Karpas-422 (cell line): Measurements from ENCODE around the gene L1CAM. TPM values are rescaled to one million over a fixed set of nuclear protein-coding genes. Genes with fewer than 3 reads are reported as not detected.

ENCODE experiments used
- DNase-seq: peaks from one replicate; pipeline ENCODE4 v3.0.0-alpha.2; 2015
- H2AFZ ChIP-seq: fragments of 200-600 bp; sonication (generic); 2 replicates; pipeline ENCODE4 v1.6.1; 2014; ENCODE audit warnings: antibody characterized with exemption, low read length, mixed read lengths
- H3K27ac ChIP-seq: fragments of 200-600 bp; sonication (generic); 2 replicates; pipeline ENCODE4 v1.5.1; 2014; ENCODE audit warnings: mild to moderate bottlenecking, low read length, moderate library complexity
- H3K27me3 ChIP-seq: fragments of 200-600 bp; sonication (generic); 2 replicates; pipeline ENCODE4 v1.6.1; 2014; ENCODE audit warnings: low read length, mixed read lengths
- H3K36me3 ChIP-seq: fragments of 200-600 bp; sonication (generic); 2 replicates; pipeline ENCODE4 v1.6.1; 2014; ENCODE audit warnings: low read length, mixed read lengths; ENCODE audit not compliant: insufficient read depth
- H3K4me1 ChIP-seq: fragments of 200-600 bp; sonication (generic); 2 replicates; pipeline ENCODE4 v1.6.1; 2014; ENCODE audit warnings: mild to moderate bottlenecking, low read length, mixed read lengths
- H3K4me2 ChIP-seq: fragments of 200-600 bp; sonication (generic); 2 replicates; pipeline ENCODE4 v1.6.1; 2014; ENCODE audit warnings: low read length, low read depth, mild to moderate bottlenecking; ENCODE audit not compliant: poor library complexity, severe bottlenecking
- H3K4me3 ChIP-seq: fragments of 200-600 bp; sonication (generic); 2 replicates; pipeline ENCODE4 v1.5.1; 2014; ENCODE audit warnings: mild to moderate bottlenecking, antibody characterized with exemption, low read length, mixed read lengths
- H3K79me2 ChIP-seq: fragments of 200-600 bp; sonication (generic); 2 replicates; pipeline ENCODE4 v1.6.1; 2014; ENCODE audit warnings: mild to moderate bottlenecking, low read length, mixed read lengths
- H3K9ac ChIP-seq: fragments of 200-600 bp; sonication (generic); 2 replicates; pipeline ENCODE4 v1.6.0; 2014; ENCODE audit warnings: low read length
- H3K9me2 ChIP-seq: fragments of 200-600 bp; sonication (generic), shearing (Covaris generic); replicated peaks from 2 replicates; pipeline ENCODE4 v1.6.0; 2014; ENCODE audit warnings: mild to moderate bottlenecking, low read length, moderate library complexity; ENCODE audit not compliant: insufficient read depth
- H3K9me3 ChIP-seq: fragments of 300-700, 200-600 bp; sonication (generic); 2 replicates; pipeline ENCODE4 v1.6.1; 2014; ENCODE audit warnings: low read length, mixed read lengths
- H4K20me1 ChIP-seq: fragments of 200-600 bp; sonication (generic); 2 replicates; pipeline ENCODE4 v1.6.1; 2014; ENCODE audit warnings: mild to moderate bottlenecking, antibody characterized with exemption, low read length, low read depth; ENCODE audit not compliant: insufficient read depth
- total RNA-seq: library from RNA; depleted of rRNA; stranded (reverse); fragments of >200 nt; shearing (Covaris generic); gene quantifications from 2 replicates; pipeline ENCODE4 v1.2.3, GENCODE V29; 2014; ENCODE audit warnings: low replicate concordance

Gene L1CAM
- total RNA-seq, 1 experiment from 2014 or later = not detected

- no peak overlapping the region for H3K4me2 ChIP-seq
Observed at GRCh38 chrX:153886915-153887314, 942 bp upstream of the L1CAM start.

DNA sequence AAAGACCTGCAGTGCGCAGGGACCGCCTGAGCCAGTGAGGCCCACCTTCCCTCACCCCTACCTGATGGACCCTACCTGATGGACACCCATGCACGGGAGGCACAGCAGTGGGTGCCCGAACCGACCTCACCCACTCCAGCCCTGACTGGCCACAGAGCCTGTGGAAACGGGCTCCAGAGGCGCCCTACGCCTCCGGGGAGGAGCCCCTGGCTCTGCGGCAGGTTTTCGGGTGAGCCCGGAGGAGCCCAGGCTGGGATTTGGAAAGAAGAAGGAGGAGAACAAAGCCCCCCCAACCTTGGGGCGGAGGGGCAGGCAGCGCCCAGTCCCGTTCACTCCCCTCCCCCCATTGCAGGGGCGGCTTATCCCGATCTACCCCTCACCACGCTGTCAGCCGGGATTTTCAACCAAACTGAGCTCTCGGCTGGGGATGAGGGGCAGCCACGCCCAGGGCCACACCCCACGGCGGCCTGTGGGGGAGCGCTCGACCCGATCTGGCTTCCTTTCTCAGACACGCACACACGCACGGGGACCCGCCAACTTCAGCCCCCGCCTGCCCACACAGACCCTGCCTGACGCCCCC, 675 bp downstream of the L1CAM start:
- Histone ChIP-seq H3K9ac (no peak overlapping the region), H3K4me3 (no peak overlapping the region), H3K4me2 (no peak overlapping the region), H3K27me3 (no peaks in the 10 kb centered on the region), H3K9me3 (no peaks in the 10 kb centered on the region), H4K20me1 (no peaks in the 10 kb centered on the region), H3K4me1 (no peaks in the 10 kb centered on the region), H3K79me2 (no peaks in the 10 kb centered on the region), H2AFZ (no peak overlapping the region), H3K9me2 (no peaks in the 10 kb centered on the region), H3K36me3 (no peaks in the 10 kb centered on the region), H3K27ac (no peak overlapping the region)
- DNase-seq = no peak

More at GRCh38 chrX:153886915-153887314, 942 bp upstream of the L1CAM start:
- H3K9me3 ChIP-seq = no peaks in the 10 kb centered on the region
- no peaks in the 10 kb centered on the region for H3K36me3 ChIP-seq
- no peaks in the 10 kb centered on the region for H3K4me1 ChIP-seq
- H3K9me2 ChIP-seq = no peaks in the 10 kb centered on the region
- no peak for DNase-seq
- H3K27me3 ChIP-seq = no peaks in the 10 kb centered on the region
- no peaks in the 10 kb centered on the region for H4K20me1 ChIP-seq
- no peaks in the 10 kb centered on the region for H3K79me2 ChIP-seq
- H3K4me3 ChIP-seq = no peak overlapping the region
- no peak overlapping the region for H3K9ac ChIP-seq
- no peak overlapping the region for H3K27ac ChIP-seq
- H2AFZ ChIP-seq = no peak overlapping the region

- Histone ChIP-seq H3K4me3 (no peak overlapping the region), H4K20me1 (no peaks in the 10 kb centered on the region), H3K9me2 (no peaks in the 10 kb centered on the region), H2AFZ (no peak overlapping the region), H3K9ac (no peak overlapping the region), H3K27ac (no peak overlapping the region), H3K79me2 (no peaks in the 10 kb centered on the region), H3K9me3 (no peaks in the 10 kb centered on the region), H3K4me1 (no peaks in the 10 kb centered on the region), H3K36me3 (no peaks in the 10 kb centered on the region), H3K27me3 (no peaks in the 10 kb centered on the region), H3K4me2 (no peak overlapping the region)
- DNase-seq = peak; percentile 60
Observed at GRCh38 chrX:153884590-153884989, 1.4 kb downstream of the L1CAM start.

GRCh38 chrX:153884136-153884535, 1.8 kb downstream of the L1CAM start:
- no peak for DNase-seq
- Histone ChIP-seq H3K4me1 (no peaks in the 10 kb centered on the region), H3K9me2 (no peaks in the 10 kb centered on the region), H3K9ac (no peak overlapping the region), H4K20me1 (no peaks in the 10 kb centered on the region), H3K4me2 (no peak overlapping the region), H3K79me2 (no peaks in the 10 kb centered on the region), H2AFZ (no peak overlapping the region), H3K27me3 (no peaks in the 10 kb centered on the region), H3K36me3 (no peaks in the 10 kb centered on the region), H3K9me3 (no peaks in the 10 kb centered on the region), H3K27ac (no peak overlapping the region), H3K4me3 (no peak overlapping the region)

DNA sequence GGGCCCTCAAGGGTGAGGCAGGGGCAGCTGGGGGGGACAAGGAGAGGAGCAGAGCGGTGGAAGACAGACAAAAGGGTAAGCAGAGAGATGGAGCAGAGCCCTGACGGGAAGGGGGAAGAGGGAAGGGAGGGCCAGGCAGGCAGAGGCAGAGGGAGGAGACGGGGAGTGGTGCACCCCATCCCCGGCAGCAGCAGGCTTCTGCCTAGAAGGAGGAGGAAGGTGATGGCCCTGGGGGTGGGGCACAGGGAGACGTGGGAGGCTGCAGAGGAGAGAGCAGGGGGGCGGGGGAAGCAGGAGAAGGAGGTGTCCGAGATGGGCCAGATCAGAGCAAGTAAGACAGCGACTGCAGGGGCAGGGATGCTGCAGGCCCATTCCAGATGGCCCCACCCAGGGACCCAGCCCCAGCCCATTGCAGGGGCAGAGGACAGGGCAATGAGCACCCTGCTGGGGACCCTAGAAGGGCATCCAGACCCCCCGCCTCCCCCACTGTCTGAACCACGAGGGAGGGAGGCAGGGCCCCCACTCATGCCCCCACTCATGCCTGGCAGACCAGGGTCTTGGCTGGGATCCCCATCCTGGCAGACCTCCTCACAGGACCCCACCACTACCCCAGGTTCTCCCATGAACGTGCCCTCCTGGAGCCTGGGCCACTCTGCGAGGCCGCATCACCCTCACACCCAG, 2.7 kb downstream of the L1CAM start:
- Histone ChIP-seq H3K4me3 (no peak overlapping the region), H3K27ac (no peak overlapping the region), H3K4me2 (no peak overlapping the region)

DNA sequence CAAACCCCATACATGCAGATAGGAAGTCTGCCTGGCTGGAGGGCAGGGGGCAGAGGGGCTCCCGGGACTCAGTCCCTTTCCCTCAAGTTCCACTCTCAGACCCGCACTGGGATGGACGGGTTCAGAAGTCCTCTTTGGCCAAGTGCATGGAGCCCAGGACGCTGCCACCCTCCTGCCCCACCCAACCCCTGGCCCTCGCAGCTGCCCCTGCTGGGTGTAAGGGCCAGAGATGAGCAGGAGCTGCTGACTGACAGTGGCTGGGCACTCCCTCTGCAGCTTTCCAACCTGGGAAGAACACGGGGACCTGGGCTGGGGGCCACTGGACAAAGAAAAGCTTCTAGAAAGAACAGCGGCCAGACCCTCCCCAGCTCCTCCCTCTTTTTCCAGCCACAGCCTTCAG, 3.4 kb downstream of the L1CAM start:
- H3K9ac ChIP-seq = no peak overlapping the region
- no peaks in the 10 kb centered on the region for H3K79me2 ChIP-seq
- no peak for DNase-seq
- H3K4me1 ChIP-seq = no peaks in the 10 kb centered on the region
- 0 out of 2 replicates have a peak, but pooled peaks cover 5% of the 10 kb centered on the region for H4K20me1 ChIP-seq
- no peaks in the 10 kb centered on the region for H3K9me3 ChIP-seq
- H3K4me3 ChIP-seq = no peak overlapping the region
- no peak overlapping the region for H2AFZ ChIP-seq
- no peaks in the 10 kb centered on the region for H3K36me3 ChIP-seq
- no peak overlapping the region for H3K4me2 ChIP-seq
- no peaks in the 10 kb centered on the region for H3K9me2 ChIP-seq
- no peak overlapping the region for H3K27ac ChIP-seq
- H3K27me3 ChIP-seq = no peaks in the 10 kb centered on the region

More for the DNA sequence above, 2.7 kb downstream of the L1CAM start:
- H3K36me3 ChIP-seq = no peaks in the 10 kb centered on the region
- no peaks in the 10 kb centered on the region for H3K4me1 ChIP-seq
- 0 out of 2 replicates have a peak, but pooled peaks cover under 1% of the 10 kb centered on the region for H4K20me1 ChIP-seq
- no peaks in the 10 kb centered on the region for H3K79me2 ChIP-seq
- no peak overlapping the region for H3K9ac ChIP-seq
- no peaks in the 10 kb centered on the region for H3K9me3 ChIP-seq
- no peak for DNase-seq
- no peaks in the 10 kb centered on the region for H3K27me3 ChIP-seq
- H3K9me2 ChIP-seq = no peaks in the 10 kb centered on the region
- H2AFZ ChIP-seq = no peak overlapping the region

GRCh38 chrX:153882086-153882498, 3.9 kb downstream of the L1CAM start:
- no peak overlapping the region for H3K4me3 ChIP-seq
- no peaks in the 10 kb centered on the region for H3K9me2 ChIP-seq
- H3K36me3 ChIP-seq = no peaks in the 10 kb centered on the region
- no peak overlapping the region for H3K27ac ChIP-seq
- no peak for DNase-seq
- H2AFZ ChIP-seq = no peak overlapping the region
- H3K4me1 ChIP-seq = no peaks in the 10 kb centered on the region
- H3K4me2 ChIP-seq = no peak overlapping the region
- no peaks in the 10 kb centered on the region for H3K79me2 ChIP-seq
- no peaks in the 10 kb centered on the region for H3K9me3 ChIP-seq
- H3K9ac ChIP-seq = no peak overlapping the region
- no peaks in the 10 kb centered on the region for H3K27me3 ChIP-seq
- H4K20me1 ChIP-seq = 0 out of 2 replicates have a peak, but pooled peaks cover 5% of the 10 kb centered on the region

DNA sequence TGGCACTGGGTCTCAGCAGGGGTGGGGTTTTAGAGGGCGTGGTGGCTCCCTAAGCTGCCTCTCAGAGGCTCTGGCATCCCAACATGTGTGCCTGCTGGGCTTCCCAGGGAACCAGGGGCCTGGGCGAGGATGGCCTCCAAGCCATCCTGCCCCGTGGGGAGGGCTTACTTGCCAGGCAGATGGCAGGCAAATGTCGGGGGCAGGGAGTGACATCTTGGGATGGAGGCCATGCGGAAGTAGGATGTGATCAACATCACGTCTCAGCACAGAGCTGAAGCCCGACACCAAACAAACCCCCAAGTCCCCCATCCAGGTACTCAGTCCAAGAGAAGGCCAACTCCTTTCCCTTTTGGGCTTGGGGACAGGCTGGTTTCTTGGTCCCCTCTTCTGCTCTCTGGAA, 4.7 kb downstream of the L1CAM start:
- H3K27me3 ChIP-seq = no peaks in the 10 kb centered on the region
- 0 out of 2 replicates have a peak, but pooled peaks cover 5% of the 10 kb centered on the region for H4K20me1 ChIP-seq
- no peak overlapping the region for H3K4me2 ChIP-seq
- H3K9me2 ChIP-seq = no peaks in the 10 kb centered on the region
- no peaks in the 10 kb centered on the region for H3K4me1 ChIP-seq
- DNase-seq = no peak
- no peaks in the 10 kb centered on the region for H3K36me3 ChIP-seq
- H3K27ac ChIP-seq = no peak overlapping the region
- H3K79me2 ChIP-seq = no peaks in the 10 kb centered on the region
- no peaks in the 10 kb centered on the region for H3K9me3 ChIP-seq
- H3K4me3 ChIP-seq = no peak overlapping the region
- H2AFZ ChIP-seq = no peak overlapping the region
- H3K9ac ChIP-seq = no peak overlapping the region
